K562 (cell line): Measurements from ENCODE around the gene TXNIP. TPM values are rescaled to one million over a fixed set of nuclear protein-coding genes. Genes with fewer than 3 reads are reported as not detected.
A peak's percentile ranks its signal among the peaks of the same experiment; 100 is the strongest.

ENCODE experiments used
- CAMTA2 ChIP-seq: fragments of 250-450 bp; sonication (Bioruptor Pico); conservative IDR thresholded peaks from 2 replicates; pipeline ENCODE4 v1.5.1; 2022
- CREB1 ChIP-seq, 2 experiments: sonication (generic) in 1 of 2; formaldehyde crosslinking in 1 of 2; IDR thresholded peaks; 2 replicates each; pipeline versions ENCODE4 v1.6.1 to v1.8.0; 2012 to 2022; ENCODE audit warnings: inconsistent platforms in 1 of 2, mild to moderate bottlenecking in 1 of 2, missing genetic modification reagents in 1 of 2, moderate library complexity in 1 of 2
- FOXM1 ChIP-seq, 2 experiments: fragments of 450-650 bp in 1 of 2; sonication (generic) in 1 of 2; formaldehyde crosslinking in 1 of 2; IDR thresholded peaks; 2 replicates each; pipeline versions ENCODE4 v1.6.1 to v1.9.0; 2017 to 2022; ENCODE audit warnings: low read depth in 2 of 2, mild to moderate bottlenecking in 2 of 2, missing genetic modification reagents in 1 of 2, moderate library complexity in 1 of 2
- HDAC3 ChIP-seq: fragments of 450-650 bp; IDR thresholded peaks from 2 replicates; pipeline ENCODE4 v1.6.1; 2018; ENCODE audit warnings: borderline replicate concordance, mild to moderate bottlenecking, moderate library complexity; ENCODE audit not compliant: partially characterized antibody
- HSF4 ChIP-seq: fragments of 250-450 bp; sonication (Bioruptor Pico); IDR thresholded peaks from 2 replicates; pipeline ENCODE4 v2.1.2; 2022; ENCODE audit warnings: mild to moderate bottlenecking, moderate library complexity, borderline replicate concordance
- IRF1 ChIP-seq: sonication (generic); formaldehyde crosslinking; IDR thresholded peaks from 2 replicates; pipeline ENCODE4 v1.8.0; 2022; ENCODE audit warnings: missing genetic modification reagents, mild to moderate bottlenecking, borderline replicate concordance
- NBN ChIP-seq: fragments of 450-650 bp; IDR thresholded peaks from 2 replicates; pipeline ENCODE4 v1.6.1; 2016; ENCODE audit warnings: low read depth, mild to moderate bottlenecking
- SIX5 ChIP-seq, 2 experiments: IDR thresholded peaks; 2 replicates each; pipeline ENCODE4 v1.6.1; 2011; ENCODE audit warnings: low read length in 2 of 2, borderline replicate concordance in 1 of 2, low read depth in 1 of 2, mild to moderate bottlenecking in 1 of 2, moderate library complexity in 1 of 2; ENCODE audit not compliant: insufficient read depth in 1 of 2
- ZNF143 ChIP-seq: sonication (generic); formaldehyde crosslinking; IDR thresholded peaks from 2 replicates; pipeline ENCODE4 v1.9.0; 2022; ENCODE audit warnings: mild to moderate bottlenecking, missing genetic modification reagents
- ZNF395 ChIP-seq: fragments of 200-800 bp; sonication (Bioruptor generic); IDR thresholded peaks from 2 replicates; pipeline ENCODE4 v1.6.1; 2017; ENCODE audit warnings: missing genetic modification characterization, missing compliant biosample characterization
- ZSCAN29 ChIP-seq: fragments of 450-650 bp; IDR thresholded peaks from 2 replicates; pipeline ENCODE4 v1.6.1; 2017
- polyA plus RNA-seq, 8 experiments: library from polyadenylated mRNA; depleted of rRNA in 4 of 8; stranded (reverse) in 5 of 8; unstranded in 3 of 8; fragments of >200 nt; fragmentation: Nextera tagmentation in 2 of 8; fragmentation: Illumina TruSeq in 1 of 8; extraction: Ambion mirVana in 2 of 8; extraction: Trizol in 1 of 8; gene quantifications; 2 replicates each; pipeline versions ENCODE4 v1.2.1 to v1.2.3, GENCODE V29; 2011 to 2014; ENCODE audit warnings: inconsistent platforms in 1 of 8, missing spikeins in 1 of 8
- total RNA-seq, 7 experiments: library from RNA; depleted of rRNA in 6 of 7; stranded (reverse); fragments of >200 nt in 6 of 7; fragmentation: Illumina TruSeq in 2 of 7; extraction: Trizol in 2 of 7; gene quantifications; 2 replicates each; pipeline versions ENCODE4 v1.2.1 to v1.2.3, GENCODE V29; 2011 to 2021; ENCODE audit warnings: low replicate concordance in 1 of 7
- TF ChIP-seq, protein P1 (sequence below): fragments of 450-650 bp; IDR thresholded peaks from 2 replicates; pipeline ENCODE4 v1.7.0; 2016; ENCODE audit warnings: borderline replicate concordance
- TF ChIP-seq, protein P2 (sequence below): fragments of 450-650 bp; IDR thresholded peaks from 2 replicates; pipeline ENCODE4 v1.6.1; 2016; ENCODE audit warnings: low read depth

The TXNIP gene
- total and polyA plus RNA-seq, 9 of the 15 experiments (the other 6 are each of a cell fraction or from before 2014, with no cell fraction given) = 120 to 499 (median 257) TPM

GRCh38 chr1:145957443-145958319 lies 38.7 kb downstream of the TXNIP start, which contains the start of gene LIX1L (continued):
- TF ChIP-seq, protein P1, sequence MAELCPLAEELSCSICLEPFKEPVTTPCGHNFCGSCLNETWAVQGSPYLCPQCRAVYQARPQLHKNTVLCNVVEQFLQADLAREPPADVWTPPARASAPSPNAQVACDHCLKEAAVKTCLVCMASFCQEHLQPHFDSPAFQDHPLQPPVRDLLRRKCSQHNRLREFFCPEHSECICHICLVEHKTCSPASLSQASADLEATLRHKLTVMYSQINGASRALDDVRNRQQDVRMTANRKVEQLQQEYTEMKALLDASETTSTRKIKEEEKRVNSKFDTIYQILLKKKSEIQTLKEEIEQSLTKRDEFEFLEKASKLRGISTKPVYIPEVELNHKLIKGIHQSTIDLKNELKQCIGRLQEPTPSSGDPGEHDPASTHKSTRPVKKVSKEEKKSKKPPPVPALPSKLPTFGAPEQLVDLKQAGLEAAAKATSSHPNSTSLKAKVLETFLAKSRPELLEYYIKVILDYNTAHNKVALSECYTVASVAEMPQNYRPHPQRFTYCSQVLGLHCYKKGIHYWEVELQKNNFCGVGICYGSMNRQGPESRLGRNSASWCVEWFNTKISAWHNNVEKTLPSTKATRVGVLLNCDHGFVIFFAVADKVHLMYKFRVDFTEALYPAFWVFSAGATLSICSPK = no peak
- TF ChIP-seq CREB1 (IDR thresholded peaks at IDR 0.05) (no peak), CREB1 (CRISPR knock-in tag; IDR thresholded peaks at IDR 0.05) (0 out of 2 replicates have a peak, but pooled peaks have one; percentile 15), CAMTA2 (no peak), NBN (no peak), ZSCAN29 (no peak), FOXM1 (IDR thresholded peaks at IDR 0.05; ENCODE audit: low read depth) (no peak), FOXM1 (CRISPR knock-in tag; IDR thresholded peaks at IDR 0.05; ENCODE audit: low read depth) (no peak), SIX5 (IDR thresholded peaks at IDR 0.05; ENCODE audit: borderline replicate concordance in 1 of 2, insufficient read depth in 1 of 2, low read depth in 1 of 2, low read length in 2 of 2) (no peak), ZNF143 (CRISPR knock-in tag) (no peak), IRF1 (CRISPR knock-in tag) (no peak), HDAC3 (no peak), HSF4 (CRISPR knock-in tag) (no peak), ZNF395 (CRISPR knock-in tag) (no peak)
- TF ChIP-seq, protein P2, sequence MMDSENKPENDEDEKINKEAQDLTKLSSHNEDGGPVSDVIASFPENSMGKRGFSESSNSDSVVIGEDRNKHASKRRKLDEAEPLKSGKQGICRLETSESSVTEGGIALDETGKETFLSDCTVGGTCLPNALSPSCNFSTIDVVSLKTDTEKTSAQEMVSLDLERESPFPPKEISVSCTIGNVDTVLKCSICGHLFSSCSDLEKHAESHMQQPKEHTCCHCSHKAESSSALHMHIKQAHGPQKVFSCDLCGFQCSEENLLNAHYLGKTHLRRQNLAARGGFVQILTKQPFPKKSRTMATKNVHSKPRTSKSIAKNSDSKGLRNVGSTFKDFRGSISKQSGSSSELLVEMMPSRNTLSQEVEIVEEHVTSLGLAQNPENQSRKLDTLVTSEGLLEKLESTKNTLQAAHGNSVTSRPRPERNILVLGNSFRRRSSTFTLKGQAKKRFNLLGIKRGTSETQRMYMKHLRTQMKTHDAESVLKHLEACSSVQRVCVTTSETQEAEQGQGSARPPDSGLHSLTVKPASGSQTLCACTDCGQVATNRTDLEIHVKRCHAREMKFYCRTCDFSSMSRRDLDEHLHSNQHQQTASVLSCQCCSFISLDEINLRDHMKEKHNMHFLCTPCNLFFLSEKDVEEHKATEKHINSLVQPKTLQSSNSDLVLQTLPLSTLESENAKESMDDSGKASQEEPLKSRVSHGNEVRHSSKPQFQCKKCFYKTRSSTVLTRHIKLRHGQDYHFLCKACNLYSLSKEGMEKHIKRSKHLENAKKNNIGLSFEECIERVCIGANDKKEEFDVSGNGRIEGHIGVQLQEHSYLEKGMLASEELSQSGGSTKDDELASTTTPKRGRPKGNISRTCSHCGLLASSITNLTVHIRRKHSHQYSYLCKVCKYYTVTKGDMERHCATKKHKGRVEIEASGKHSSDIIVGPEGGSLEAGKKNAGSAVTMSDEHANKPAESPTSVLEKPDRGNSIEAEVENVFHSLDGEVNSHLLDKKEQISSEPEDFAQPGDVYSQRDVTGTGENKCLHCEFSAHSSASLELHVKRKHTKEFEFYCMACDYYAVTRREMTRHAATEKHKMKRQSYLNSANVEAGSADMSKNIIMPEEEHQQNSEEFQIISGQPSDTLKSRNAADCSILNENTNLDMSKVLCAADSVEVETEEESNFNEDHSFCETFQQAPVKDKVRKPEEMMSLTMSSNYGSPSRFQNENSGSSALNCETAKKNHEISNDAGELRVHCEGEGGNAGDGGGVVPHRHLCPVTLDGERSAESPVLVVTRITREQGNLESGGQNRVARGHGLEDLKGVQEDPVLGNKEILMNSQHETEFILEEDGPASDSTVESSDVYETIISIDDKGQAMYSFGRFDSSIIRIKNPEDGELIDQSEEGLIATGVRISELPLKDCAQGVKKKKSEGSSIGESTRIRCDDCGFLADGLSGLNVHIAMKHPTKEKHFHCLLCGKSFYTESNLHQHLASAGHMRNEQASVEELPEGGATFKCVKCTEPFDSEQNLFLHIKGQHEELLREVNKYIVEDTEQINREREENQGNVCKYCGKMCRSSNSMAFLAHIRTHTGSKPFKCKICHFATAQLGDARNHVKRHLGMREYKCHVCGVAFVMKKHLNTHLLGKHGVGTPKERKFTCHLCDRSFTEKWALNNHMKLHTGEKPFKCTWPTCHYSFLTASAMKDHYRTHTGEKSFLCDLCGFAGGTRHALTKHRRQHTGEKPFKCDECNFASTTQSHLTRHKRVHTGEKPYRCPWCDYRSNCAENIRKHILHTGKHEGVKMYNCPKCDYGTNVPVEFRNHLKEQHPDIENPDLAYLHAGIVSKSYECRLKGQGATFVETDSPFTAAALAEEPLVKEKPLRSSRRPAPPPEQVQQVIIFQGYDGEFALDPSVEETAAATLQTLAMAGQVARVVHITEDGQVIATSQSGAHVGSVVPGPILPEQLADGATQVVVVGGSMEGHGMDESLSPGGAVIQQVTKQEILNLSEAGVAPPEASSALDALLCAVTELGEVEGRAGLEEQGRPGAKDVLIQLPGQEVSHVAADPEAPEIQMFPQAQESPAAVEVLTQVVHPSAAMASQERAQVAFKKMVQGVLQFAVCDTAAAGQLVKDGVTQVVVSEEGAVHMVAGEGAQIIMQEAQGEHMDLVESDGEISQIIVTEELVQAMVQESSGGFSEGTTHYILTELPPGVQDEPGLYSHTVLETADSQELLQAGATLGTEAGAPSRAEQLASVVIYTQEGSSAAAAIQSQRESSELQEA = no peak
